GM12892 (cell line): ENCODE data around the gene AHDC1.

Experiments used
- POLR2A ChIP-seq: IDR thresholded peaks from 2 replicates; pipeline ENCODE4 v1.6.1; 2011; ENCODE audit warnings: low read depth, low read length, control low read depth
- POLR2AphosphoS5 ChIP-seq: IDR thresholded peaks from 2 replicates; pipeline ENCODE4 v1.6.1; 2011; ENCODE audit warnings: low read depth, low read length, control low read depth

DNA sequence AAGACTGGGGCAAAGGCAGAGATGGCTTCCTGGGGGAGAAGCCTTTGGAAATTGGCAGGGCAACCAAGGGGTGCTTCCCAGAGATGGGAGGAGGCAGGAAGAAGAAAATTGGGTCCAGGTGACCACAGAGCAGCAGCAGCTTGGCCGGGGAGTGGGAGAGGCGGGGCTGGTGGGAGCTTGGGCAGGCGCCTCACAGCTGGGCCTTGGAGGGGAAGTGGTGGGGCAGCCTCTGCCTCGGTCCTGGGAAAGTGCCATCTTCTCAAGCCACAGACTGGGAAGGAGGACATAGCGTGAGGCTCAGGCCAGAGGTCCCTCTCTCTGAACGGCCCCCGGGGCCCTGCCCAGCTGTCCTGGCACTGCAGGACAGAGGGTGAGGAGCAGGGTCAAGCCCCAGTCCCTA is 90.0 kb downstream of the AHDC1 start:
- TF ChIP-seq POLR2AphosphoS5 (no peak), POLR2A (no peak)
